Kidney glomerular epithelial cell (primary cell): ENCODE results near the gene DBX2.
A peak's percentile ranks its signal among the peaks of the same experiment; 100 is the strongest.
"Not testable (repeated sequence)": the region's sequence is repeated elsewhere in the genome, so short reads cannot be mapped to it uniquely, and the experiment has no call there.

Experiments used
- DNase-seq: peaks from one replicate; lab custom pipeline; 2025; lab: John Stamatoyannopoulos, UW

DBX2 gene

DNA sequence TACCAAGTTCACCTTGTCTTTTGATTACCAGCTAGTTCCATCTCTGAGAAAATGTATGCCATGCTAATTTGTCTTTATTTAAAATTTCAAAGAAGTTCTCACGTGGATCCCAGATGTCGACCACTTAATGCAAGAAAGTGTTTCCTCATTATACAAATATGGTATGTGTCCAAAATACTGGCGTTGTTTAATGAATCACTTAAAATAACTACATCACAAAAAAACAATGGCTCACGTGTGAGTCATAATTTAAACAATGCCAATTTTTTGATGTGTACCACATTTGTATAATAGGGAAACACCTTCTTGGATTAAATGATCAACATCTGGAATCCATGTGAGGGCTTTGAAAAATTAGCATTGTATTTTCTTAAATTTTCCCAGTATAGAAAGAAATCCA, 40.8 kb downstream of the DBX2 start:
- DNase-seq = no peak

GRCh38 chr12:45008211-45008610, 42.7 kb downstream of the DBX2 start:
- DNase-seq = no peak

DNA sequence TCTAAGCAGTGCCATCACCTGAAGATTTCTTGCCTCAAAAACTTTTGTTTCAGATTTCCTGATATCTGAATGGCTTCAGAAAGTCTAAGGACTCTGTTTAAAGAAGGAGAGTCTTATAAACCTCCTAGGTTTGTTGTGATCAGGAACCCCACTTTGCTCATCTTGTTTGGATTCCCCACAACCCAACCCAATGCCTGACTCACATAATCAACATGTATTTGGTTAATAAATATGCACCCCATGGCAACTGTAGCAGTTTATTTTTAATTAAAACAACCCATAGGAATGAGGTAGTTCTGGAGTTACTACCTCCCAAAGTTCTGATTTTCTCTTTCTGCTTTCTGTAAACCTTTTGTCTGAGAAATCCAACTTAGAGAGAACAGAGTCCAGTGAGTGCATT, 51.5 kb downstream of the DBX2 start:
- no peak for DNase-seq

DNA sequence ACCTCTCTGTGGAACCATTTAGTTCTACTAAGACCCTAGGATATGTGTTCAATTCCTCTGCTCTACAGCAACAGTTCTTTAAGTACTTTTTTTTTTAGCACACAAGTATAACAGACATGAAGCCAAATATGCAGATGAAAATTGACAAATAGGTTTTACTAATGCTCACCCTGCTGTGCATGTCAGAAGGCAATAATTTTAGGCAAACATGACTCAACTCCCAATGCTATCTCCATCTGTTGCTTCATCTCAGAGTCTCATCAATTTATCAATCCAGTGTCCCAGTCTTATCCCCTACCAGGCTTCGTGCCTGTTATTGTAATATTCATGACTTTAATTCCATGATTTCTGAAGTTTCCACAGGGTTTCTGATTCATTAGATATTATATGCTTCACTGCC, 57.7 kb downstream of the DBX2 start:
- no peak for DNase-seq

GRCh38 chr12:44984863-44985262, 66.0 kb downstream of the DBX2 start:
- DNase-seq = not testable (repeated sequence)

- no peak for DNase-seq
These were observed 71.0 kb downstream of the DBX2 start for GRCh38 chr12:44979918-44980317.

DNA sequence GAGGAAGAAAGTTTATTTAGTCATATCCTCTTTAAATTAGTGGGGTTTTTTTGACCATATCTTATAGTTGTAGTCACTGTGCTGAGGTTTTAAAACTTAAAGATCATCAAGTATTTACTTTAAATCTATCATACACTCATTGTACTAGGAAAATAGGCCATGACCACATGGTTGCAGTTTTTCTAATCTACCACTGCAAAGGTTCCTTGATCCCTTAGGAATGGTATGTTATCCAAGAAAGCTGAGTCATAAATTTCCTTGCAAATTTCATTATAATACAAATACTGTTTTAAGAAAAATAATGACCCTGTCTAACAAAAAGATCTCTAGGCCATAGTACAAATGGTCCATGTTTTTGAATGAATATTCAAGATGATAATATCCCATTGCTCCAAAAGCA, 74.7 kb downstream of the DBX2 start:
- no peak for DNase-seq

GRCh38 chr12:44972746-44973421, 78.0 kb downstream of the DBX2 start:
- peak; percentile 52 for DNase-seq

DNA sequence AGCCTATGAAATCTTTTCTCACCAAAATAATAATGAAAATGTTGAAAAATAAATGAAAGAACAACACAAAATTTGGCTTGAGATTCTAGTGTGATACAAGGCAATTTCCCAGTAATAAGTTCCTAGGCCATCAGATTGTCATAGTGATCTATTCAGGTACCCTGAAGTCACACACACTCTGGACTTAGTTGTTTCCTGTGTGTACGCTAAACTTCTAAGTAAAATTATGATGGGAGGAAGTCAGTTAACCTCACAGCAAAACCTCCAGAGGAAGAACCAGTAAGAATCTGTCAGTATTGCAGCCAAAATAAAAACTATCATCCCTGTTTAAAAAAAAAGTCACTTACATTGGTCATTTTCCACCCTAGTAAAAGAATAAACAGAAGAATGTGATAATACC, 81.9 kb downstream of the DBX2 start:
- DNase-seq = no peak
